Measurements from ENCODE around the gene MYH4.

MYH4 gene

GRCh38 chr17:10421211-10421610 is 48.1 kb downstream of the MYH4 start:
- no peak for DNase-seq

- DNase-seq = no peak
Measured at GRCh38 chr17:10420811-10421210, 48.5 kb downstream of the MYH4 start.

GRCh38 chr17:10417431-10417830 is 51.9 kb downstream of the MYH4 start:
- no peak for DNase-seq

- no peak for DNase-seq
Measured at GRCh38 chr17:10415161-10415560, 54.2 kb downstream of the MYH4 start.

GRCh38 chr17:10403589-10403988 is 65.8 kb downstream of the MYH4 start:
- DNase-seq = no peak

- DNase-seq = no peak
Measured at GRCh38 chr17:10398352-10398751, 71.0 kb downstream of the MYH4 start.

- no peak for DNase-seq
Measured at GRCh38 chr17:10396524-10397163, 72.7 kb downstream of the MYH4 start.

GRCh38 chr17:10394201-10394887 is 75.0 kb downstream of the MYH4 start:
- no peak for DNase-seq

Measured in activated gamma-delta T cell treated with Interleukin-2 at 50 U/mL for 16 hours (primary cell).